Naive thymus-derived CD8-positive, alpha-beta T cell (primary cell): ENCODE results near the gene CDK10. TPM values are rescaled to one million over a fixed set of nuclear protein-coding genes. Genes with fewer than 3 reads are reported as not detected.
"Not testable (repeated sequence)": the region's sequence is repeated elsewhere in the genome, so short reads cannot be mapped to it uniquely, and the experiment has no call there.

Experiments used
- ATAC-seq, 2 donors: fragments of 150-1000 bp; cut with Tn5 transposase in 1 of 2; sonication (Bioruptor Pico), chemical (Tn5 transposase) in 1 of 2; 1 replicate in 1 of 2; 2 replicates in 1 of 2; pipeline ENCODE4 v1.10.0; 2021; ENCODE audit warnings: mild to moderate bottlenecking in 2 of 2, moderate library complexity in 2 of 2
- POLR2A ChIA-PET: fragments of 350-600 bp; sonication (Branson Sonifier 250); formaldehyde crosslinking; loops from one replicate; lab custom pipeline; 2021; ENCODE audit warnings: antibody characterized with exemption; lab: Charles Lee
- DNase-seq, 10 donors: peaks; one replicate each; pipeline versions ENCODE4 v3.0.0 to v3.0.0-alpha.2; 2020 to 2022
- H3K27ac Mint-ChIP-seq, 10 donors: one replicate each; pipeline ENCODE4 v1.8.0; 2020 to 2022; ENCODE audit warnings: mild to moderate bottlenecking in 10 of 10, mixed read lengths in 10 of 10, moderate library complexity in 4 of 10, inconsistent platforms in 1 of 10
- H3K27me3 Mint-ChIP-seq, 5 donors: one replicate each; pipeline ENCODE4 v1.8.0; 2021 to 2022; ENCODE audit warnings: mixed read lengths in 5 of 5
- H3K36me3 Mint-ChIP-seq, 3 donors: one replicate each; pipeline ENCODE4 v1.8.0; 2020 to 2022; ENCODE audit warnings: mixed read lengths in 3 of 3, mild to moderate bottlenecking in 2 of 3, inconsistent platforms in 1 of 3
- H3K4me1 Mint-ChIP-seq, 4 donors: one replicate each; pipeline ENCODE4 v1.8.0; 2021 to 2022; ENCODE audit warnings: mixed read lengths in 4 of 4
- H3K4me3 Mint-ChIP-seq, 10 donors: one replicate each; pipeline ENCODE4 v1.8.0; 2020 to 2022; ENCODE audit warnings: mild to moderate bottlenecking in 10 of 10, mixed read lengths in 10 of 10, moderate library complexity in 6 of 10, inconsistent platforms in 1 of 10
- H3K9me3 Mint-ChIP-seq, 9 donors: one replicate each; pipeline ENCODE4 v1.8.0; 2020 to 2022; ENCODE audit warnings: mixed read lengths in 9 of 9, mild to moderate bottlenecking in 3 of 9, inconsistent platforms in 1 of 9, moderate library complexity in 1 of 9
- polyA plus RNA-seq, 3 donors: library from polyadenylated mRNA; unstranded; fragments of 300-500 nt; fragmentation: Illumina TruSeq; gene quantifications; one replicate each; pipeline ENCODE4 v1.2.3, GENCODE V29; 2021
- total RNA-seq, 8 experiments: library from RNA in 2 of 8; stranded (reverse) in 2 of 8; gene quantifications; one replicate each; pipeline ENCODE4 v1.2.3 and lab custom pipeline; 2021 to 2026

The CDK10 gene
- total and polyA plus RNA-seq, 5 experiments from 2014 or later, result 25.4 to 135 (median 63.3) TPM

GRCh38 chr16:89691231-89691985, 4.9 kb downstream of the CDK10 start:
- no peak overlapping the region for H3K27ac Mint-ChIP-seq
- POLR2A ChIA-PET, result interaction anchor here (0.6 kb wide), 1 partner anchor 467 kb away, joined by 3 read pairs; no protein-coding TSS in a partner anchor

GRCh38 chr16:89691986-89692569, 5.6 kb downstream of the CDK10 start:
- Mint-ChIP-seq H3K27ac (no peak overlapping the region), H3K4me3 (no peak overlapping the region)

More at GRCh38 chr16:89691231-89691985, 4.9 kb downstream of the CDK10 start:
- H3K36me3 Mint-ChIP-seq, result peaks cover 0 to 48% (median 4%) of the 10 kb centered on the region in 3 donors
- no peaks in the 10 kb centered on the region for H3K27me3 Mint-ChIP-seq
- DNase-seq (peak in 1 of 10 donors; percentile 7), ATAC-seq (no peak)
- peaks cover 8 to 26% (median 12%) of the 10 kb centered on the region in 4 donors for H3K4me1 Mint-ChIP-seq
- H3K4me3 Mint-ChIP-seq, result peak overlapping the region in 1 of 10 donors; percentile 12
- no peaks in the 10 kb centered on the region for H3K9me3 Mint-ChIP-seq

GRCh38 chr16:89693289-89693731, 6.8 kb downstream of the CDK10 start:
- peak in 1 of 10 donors; percentile 60 for DNase-seq
- Mint-ChIP-seq H3K36me3 (peaks cover 0 to 45% (median 4%) of the 10 kb centered on the region in 3 donors), H3K4me1 (peaks cover 0 to 23% (median 5%) of the 10 kb centered on the region in 4 donors), H3K27ac (peak overlapping the region in 2 of 10 donors; percentile 2 to 44), H3K27me3 (no peaks in the 10 kb centered on the region), H3K9me3 (no peaks in the 10 kb centered on the region), H3K4me3 (no peak overlapping the region)
- ATAC-seq, result no peak
- POLR2A ChIA-PET, result no interaction called here

More at GRCh38 chr16:89691986-89692569, 5.6 kb downstream of the CDK10 start:
- POLR2A ChIA-PET, result interaction anchor here (0.6 kb wide), 1 partner anchor 467 kb away, joined by 3 read pairs; no protein-coding TSS in a partner anchor
- peaks cover 6 to 29% (median 13%) of the 10 kb centered on the region in 4 donors for H3K4me1 Mint-ChIP-seq
- ATAC-seq, result no peak
- H3K36me3 Mint-ChIP-seq, result peaks cover 0 to 48% (median 4%) of the 10 kb centered on the region in 3 donors
- no peaks in the 10 kb centered on the region for H3K9me3 Mint-ChIP-seq
- no peaks in the 10 kb centered on the region for H3K27me3 Mint-ChIP-seq
- peak in 1 of 10 donors; percentile 18 for DNase-seq

- POLR2A ChIA-PET, result interaction anchor here (0.9 kb wide), 1 partner anchor 170 kb away, joined by 3 read pairs; no protein-coding TSS in a partner anchor
- Mint-ChIP-seq H3K4me1 (peaks cover 0 to 22% (median 6%) of the 10 kb centered on the region in 4 donors), H3K9me3 (no peaks in the 10 kb centered on the region), H3K27ac (peak overlapping the region in 3 of 10 donors; percentile 16 to 60 (median 29)), H3K36me3 (peaks cover 0 to 45% (median 4%) of the 10 kb centered on the region in 3 donors), H3K27me3 (no peaks in the 10 kb centered on the region), H3K4me3 (no peak overlapping the region)
- peak in 1 of 2 donors; percentile 13 for ATAC-seq
- DNase-seq, result peak in 1 of 10 donors; percentile 58
Observed at GRCh38 chr16:89693931-89694783, 7.7 kb downstream of the CDK10 start.

GRCh38 chr16:89694784-89695085, 8.2 kb downstream of the CDK10 start:
- DNase-seq, H3K9me3 Mint-ChIP-seq, POLR2A ChIA-PET, ATAC-seq, H3K27me3 Mint-ChIP-seq: not testable (repeated sequence)
- peaks cover 0 to 45% (median 4%) of the 10 kb centered on the region in 3 donors for H3K36me3 Mint-ChIP-seq
- H3K4me3 Mint-ChIP-seq, result peak overlapping the region in 1 of 10 donors; percentile 5
- H3K4me1 Mint-ChIP-seq, result peaks cover 0 to 24% (median 7%) of the 10 kb centered on the region in 4 donors
- H3K27ac Mint-ChIP-seq, result peak overlapping the region in 1 of 10 donors; percentile 5

- DNase-seq (no peak), ATAC-seq (no peak)
- Mint-ChIP-seq H3K27ac (no peak overlapping the region), H3K36me3 (peaks cover 0 to 41% (median 4%) of the 10 kb centered on the region in 3 donors), H3K4me1 (peaks cover 1 to 26% (median 11%) of the 10 kb centered on the region in 4 donors), H3K27me3 (no peaks in the 10 kb centered on the region), H3K4me3 (peak overlapping the region in 2 of 10 donors; percentile 5 to 30), H3K9me3 (no peaks in the 10 kb centered on the region)
- POLR2A ChIA-PET, result interaction anchor here (0.5 to 1.0 kb wide), 2 partner anchors 22 to 168 kb away, joined by 3 read pairs; no protein-coding TSS in a partner anchor
Observed at GRCh38 chr16:89695086-89695874, 8.8 kb downstream of the CDK10 start.

- ATAC-seq (no peak), DNase-seq (no peak)
- H3K4me3 Mint-ChIP-seq, result peak overlapping the region in 1 of 10 donors; percentile 33
- POLR2A ChIA-PET, result interaction anchor here (0.9 to 1.0 kb wide), 2 partner anchors 33 to 168 kb away, joined by 3 read pairs; no protein-coding TSS in a partner anchor
- H3K27ac Mint-ChIP-seq, result peak overlapping the region in 2 of 10 donors; percentile 25 to 33
- H3K9me3 Mint-ChIP-seq, result no peaks in the 10 kb centered on the region
- peaks cover 1 to 27% (median 15%) of the 10 kb centered on the region in 4 donors for H3K4me1 Mint-ChIP-seq
- H3K27me3 Mint-ChIP-seq, result no peaks in the 10 kb centered on the region
- peaks cover 0 to 33% (median 4%) of the 10 kb centered on the region in 3 donors for H3K36me3 Mint-ChIP-seq
Observed at GRCh38 chr16:89695875-89696669, 9.6 kb downstream of the CDK10 start.

- peak overlapping the region in 1 of 10 donors; percentile 44 for H3K27ac Mint-ChIP-seq
- POLR2A ChIA-PET, result interaction anchor here (0.7 to 0.9 kb wide), 2 partner anchors 29 to 33 kb away, joined by 3 read pairs; no protein-coding TSS in a partner anchor
Observed at GRCh38 chr16:89696670-89697128, 10.2 kb downstream of the CDK10 start.

GRCh38 chr16:89697161-89697615, 10.7 kb downstream of the CDK10 start:
- Mint-ChIP-seq H3K36me3 (peaks cover 0 to 24% (median 4%) of the 10 kb centered on the region in 3 donors), H3K27ac (peak overlapping the region in 1 of 10 donors; percentile 44), H3K9me3 (no peaks in the 10 kb centered on the region), H3K4me3 (no peak overlapping the region), H3K27me3 (no peaks in the 10 kb centered on the region), H3K4me1 (peaks cover 1 to 30% (median 16%) of the 10 kb centered on the region in 4 donors)
- ATAC-seq (no peak), DNase-seq (peak in 1 of 10 donors; percentile 52)
- POLR2A ChIA-PET, result interaction anchor here (0.6 to 5.0 kb wide), 5 partner anchors 8 to 32 kb away, joined by 3 to 36 read pairs (median 3); partner anchors contain the start of gene CDK10

More at GRCh38 chr16:89696670-89697128, 10.2 kb downstream of the CDK10 start:
- H3K9me3 Mint-ChIP-seq, result no peaks in the 10 kb centered on the region
- H3K4me3 Mint-ChIP-seq, result no peak overlapping the region
- H3K36me3 Mint-ChIP-seq, result peaks cover 0 to 27% (median 4%) of the 10 kb centered on the region in 3 donors
- no peaks in the 10 kb centered on the region for H3K27me3 Mint-ChIP-seq
- H3K4me1 Mint-ChIP-seq, result peaks cover 1 to 28% (median 15%) of the 10 kb centered on the region in 4 donors
- ATAC-seq (no peak), DNase-seq (peak in 3 of 10 donors; percentile 27 to 53 (median 42))

GRCh38 chr16:89697616-89698331, 11.3 kb downstream of the CDK10 start:
- POLR2A ChIA-PET, result interaction anchor here (0.5 to 5.0 kb wide), 8 partner anchors 9 to 252 kb away, joined by 3 to 36 read pairs (median 4); partner anchors contain the start of gene CDK10

More at GRCh38 chr16:89697616-89698331, 11.3 kb downstream of the CDK10 start:
- ATAC-seq (no peak), DNase-seq (peak in 1 of 10 donors; percentile 58)
- no peak overlapping the region for H3K4me3 Mint-ChIP-seq
- H3K36me3 Mint-ChIP-seq, result peaks cover 0 to 18% (median 4%) of the 10 kb centered on the region in 3 donors
- no peak overlapping the region for H3K27ac Mint-ChIP-seq
- H3K27me3 Mint-ChIP-seq, result no peaks in the 10 kb centered on the region
- peaks cover 5 to 36% (median 19%) of the 10 kb centered on the region in 4 donors for H3K4me1 Mint-ChIP-seq
- no peaks in the 10 kb centered on the region for H3K9me3 Mint-ChIP-seq
